Tibial nerve (tissue), 4 donors: Measurements from ENCODE around the gene CD63. TPM values are rescaled to one million over a fixed set of nuclear protein-coding genes. Genes with fewer than 3 reads are reported as not detected.
A peak's percentile ranks its signal among the peaks of the same experiment; 100 is the strongest.

Experiments used
- DNase-seq, 2 donors: peaks; one replicate each; pipeline ENCODE4 v3.0.0-alpha.2; 2019; ENCODE audit warnings: low spot score in 2 of 2
- H3K27ac ChIP-seq, 4 donors: fragments of 200-600 bp; sonication (generic) in 3 of 4; one replicate each; pipeline ENCODE4 v1.5.1; 2017 to 2019; ENCODE audit warnings: mild to moderate bottlenecking in 1 of 4
- H3K27me3 ChIP-seq, 2 donors: fragments of 200-600 bp; sonication (generic) in 1 of 2; one replicate each; pipeline versions ENCODE4 v1.5.1 to v1.6.0; 2017 to 2019
- H3K36me3 ChIP-seq, 3 donors: fragments of 200-600 bp; sonication (generic); one replicate each; pipeline ENCODE4 v1.5.1; 2018 to 2019
- H3K4me1 ChIP-seq, 4 donors: fragments of 200-600 bp; sonication (generic) in 3 of 4; one replicate each; pipeline ENCODE4 v1.5.1; 2017 to 2019
- H3K4me3 ChIP-seq, 4 donors: fragments of 200-600 bp; sonication (generic) in 3 of 4; one replicate each; pipeline ENCODE4 v1.5.1; 2017 to 2019; ENCODE audit warnings: mild to moderate bottlenecking in 1 of 4, moderate library complexity in 1 of 4
- H3K9me3 ChIP-seq, 4 donors: fragments of 200-600 bp; sonication (generic) in 3 of 4; one replicate each; pipeline ENCODE4 v1.5.1; 2017 to 2019
- EP300 ChIP-seq, 2 donors: sonication (generic); formaldehyde crosslinking; IDR thresholded peaks; one replicate each; pipeline ENCODE4 v1.6.1; 2017; ENCODE audit warnings: antibody characterized with exemption in 2 of 2, mild to moderate bottlenecking in 1 of 2
- POLR2A ChIP-seq, 2 donors: fragments of 450-650 bp; IDR thresholded peaks; one replicate each; pipeline ENCODE4 v1.6.1; 2017; ENCODE audit warnings: antibody characterized with exemption in 2 of 2, mild to moderate bottlenecking in 2 of 2, moderate library complexity in 2 of 2
- WGBS, 2 donors: methylation state at CpG; one replicate each; pipeline ENCODE4 v1.1.5; 2018; 5-methylcytosine and 5-hydroxymethylcytosine counted together
- total RNA-seq, 4 donors: library from RNA; depleted of rRNA; stranded (reverse); fragments of >200 nt; gene quantifications; one replicate each; pipeline ENCODE4 v1.1.0, GENCODE V29; 2016
- TF ChIP-seq, protein P1 (sequence below), 5 experiments: fragments of 200-600 bp in 3 of 5; fragments of 450-650 bp in 2 of 5; sonication (generic) in 3 of 5; IDR thresholded peaks; one replicate each; pipeline ENCODE4 v1.5.1; 2016 to 2019; ENCODE audit warnings: antibody characterized with exemption in 5 of 5, mild to moderate bottlenecking in 3 of 5, moderate library complexity in 2 of 5

CD63 gene
- total RNA-seq, 4 donors from 2014 or later: 478 to 624 (median 544) TPM

DNA sequence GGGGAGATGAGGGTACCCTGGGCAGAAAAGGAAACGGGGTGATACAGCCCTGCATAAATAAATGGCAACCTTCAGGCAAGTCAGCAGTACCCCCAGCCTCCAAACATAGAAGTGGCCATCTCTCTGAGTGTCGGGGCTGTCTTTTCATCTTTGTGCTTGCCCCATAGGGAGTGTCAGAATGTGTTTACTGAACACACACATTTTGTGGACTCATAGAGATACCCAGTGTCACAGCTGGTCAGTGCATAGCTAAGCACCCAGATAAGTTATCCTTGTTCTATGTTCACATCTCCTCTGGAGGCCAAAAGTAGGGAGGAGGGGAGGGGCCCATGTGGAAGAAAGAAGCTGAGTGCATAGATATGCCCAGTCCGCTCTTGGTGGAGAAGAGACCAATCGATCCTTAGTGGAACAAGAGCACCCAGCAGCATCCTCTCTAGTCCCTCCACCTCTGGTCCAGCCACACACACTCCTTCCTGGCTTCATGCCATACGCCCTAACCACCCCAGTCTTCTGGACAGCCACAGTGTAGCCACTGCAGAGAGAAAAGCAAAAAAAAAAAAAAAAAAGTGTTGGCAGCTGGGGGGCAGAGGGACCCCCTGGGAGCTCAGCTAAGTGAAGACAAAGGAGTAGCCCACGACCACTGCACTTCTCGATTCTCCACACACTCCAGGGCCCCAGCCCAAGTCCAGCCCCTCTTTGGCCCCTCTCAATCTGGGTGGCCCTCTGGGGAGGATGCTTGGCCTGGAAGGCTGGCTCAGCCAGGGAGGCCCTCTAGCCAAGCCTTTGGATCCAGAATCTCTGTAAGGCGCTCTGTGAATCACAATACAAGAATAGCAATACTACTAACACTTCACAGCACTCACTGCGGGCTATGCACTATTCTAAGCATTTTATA is 23.7 kb downstream of the CD63 start:
- H3K9me3 ChIP-seq: no peaks in the 10 kb centered on the region
- H3K4me1 ChIP-seq: peaks cover 0 to 87% (median 23%) of the 10 kb centered on the region in 4 donors
- no peak for TF ChIP-seq EP300 (IDR thresholded peaks at IDR 0.05)
- no peak for TF ChIP-seq POLR2A (IDR thresholded peaks at IDR 0.05)
- TF ChIP-seq, protein P1, sequence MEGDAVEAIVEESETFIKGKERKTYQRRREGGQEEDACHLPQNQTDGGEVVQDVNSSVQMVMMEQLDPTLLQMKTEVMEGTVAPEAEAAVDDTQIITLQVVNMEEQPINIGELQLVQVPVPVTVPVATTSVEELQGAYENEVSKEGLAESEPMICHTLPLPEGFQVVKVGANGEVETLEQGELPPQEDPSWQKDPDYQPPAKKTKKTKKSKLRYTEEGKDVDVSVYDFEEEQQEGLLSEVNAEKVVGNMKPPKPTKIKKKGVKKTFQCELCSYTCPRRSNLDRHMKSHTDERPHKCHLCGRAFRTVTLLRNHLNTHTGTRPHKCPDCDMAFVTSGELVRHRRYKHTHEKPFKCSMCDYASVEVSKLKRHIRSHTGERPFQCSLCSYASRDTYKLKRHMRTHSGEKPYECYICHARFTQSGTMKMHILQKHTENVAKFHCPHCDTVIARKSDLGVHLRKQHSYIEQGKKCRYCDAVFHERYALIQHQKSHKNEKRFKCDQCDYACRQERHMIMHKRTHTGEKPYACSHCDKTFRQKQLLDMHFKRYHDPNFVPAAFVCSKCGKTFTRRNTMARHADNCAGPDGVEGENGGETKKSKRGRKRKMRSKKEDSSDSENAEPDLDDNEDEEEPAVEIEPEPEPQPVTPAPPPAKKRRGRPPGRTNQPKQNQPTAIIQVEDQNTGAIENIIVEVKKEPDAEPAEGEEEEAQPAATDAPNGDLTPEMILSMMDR (IDR thresholded peaks at IDR 0.05): no peak
- peaks cover 0 to 10% (median 0%) of the 10 kb centered on the region in 3 donors for H3K36me3 ChIP-seq
- peak overlapping the region in 2 of 4 donors; percentile 74 to 89 for H3K27ac ChIP-seq
- H3K4me3 ChIP-seq: peak overlapping the region; percentile 7 to 64 (median 58)
- 32 to 38% methylated on average over 9 of the region's 9 CpGs for WGBS, 2 donors
- no peaks in the 10 kb centered on the region for H3K27me3 ChIP-seq
- DNase-seq: no peak

DNA sequence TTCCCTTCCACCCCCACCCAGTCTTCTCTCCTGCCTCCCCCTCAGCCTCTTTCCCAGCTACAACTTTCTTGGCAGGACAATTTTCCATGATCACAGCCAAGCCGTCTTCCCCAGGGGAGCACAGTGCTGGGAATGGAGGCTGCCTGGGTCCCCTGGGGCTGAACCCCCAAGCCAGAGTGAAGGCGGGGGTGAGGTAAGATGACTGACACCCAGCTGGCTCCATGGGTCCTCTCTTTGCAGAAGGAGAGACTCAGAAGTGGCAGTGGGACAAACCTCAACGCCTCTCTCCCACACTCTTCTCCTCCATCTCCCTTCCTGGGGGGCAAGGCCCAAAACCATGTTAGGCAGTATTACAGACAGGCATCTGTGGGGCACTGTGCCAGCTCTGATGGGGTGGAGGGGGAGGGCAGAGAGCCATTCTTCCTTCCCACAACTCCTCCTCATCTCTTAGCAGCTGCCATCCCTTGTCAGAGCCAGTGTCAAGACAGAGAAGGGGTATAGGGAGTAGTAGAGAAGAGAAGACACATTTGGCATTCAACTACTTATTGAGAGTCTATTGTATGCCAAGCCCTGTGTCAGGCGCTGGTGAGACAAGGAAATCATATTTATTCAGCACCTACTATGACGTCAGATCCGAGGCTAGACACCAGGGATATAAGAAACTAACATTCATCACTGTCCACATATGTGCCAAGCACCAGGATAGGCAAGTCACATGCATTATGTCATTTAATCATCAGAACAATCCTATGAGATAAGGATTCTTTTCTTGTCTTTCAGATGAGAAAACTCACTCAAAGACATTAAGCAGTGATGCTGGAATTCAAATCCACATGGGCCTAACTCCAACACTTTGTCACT is 24.7 kb downstream of the CD63 start:
- peak overlapping the region; percentile 27 to 89 (median 64) for H3K27ac ChIP-seq
- peak in 1 of 2 donors; percentile 52 for TF ChIP-seq EP300 (IDR thresholded peaks at IDR 0.05)
- TF ChIP-seq, protein P1 (IDR thresholded peaks at IDR 0.05): no peak
- H3K27me3 ChIP-seq: no peaks in the 10 kb centered on the region
- H3K4me1 ChIP-seq: peaks cover 0 to 87% (median 21%) of the 10 kb centered on the region in 4 donors
- DNase-seq: no peak
- peak overlapping the region in 3 of 4 donors; percentile 7 to 64 (median 59) for H3K4me3 ChIP-seq
- 43 to 53% methylated on average over 6 of the region's 6 CpGs for WGBS, 2 donors
- no peaks in the 10 kb centered on the region for H3K9me3 ChIP-seq
- peaks cover 0 to 19% (median 0%) of the 10 kb centered on the region in 3 donors for H3K36me3 ChIP-seq

DNA sequence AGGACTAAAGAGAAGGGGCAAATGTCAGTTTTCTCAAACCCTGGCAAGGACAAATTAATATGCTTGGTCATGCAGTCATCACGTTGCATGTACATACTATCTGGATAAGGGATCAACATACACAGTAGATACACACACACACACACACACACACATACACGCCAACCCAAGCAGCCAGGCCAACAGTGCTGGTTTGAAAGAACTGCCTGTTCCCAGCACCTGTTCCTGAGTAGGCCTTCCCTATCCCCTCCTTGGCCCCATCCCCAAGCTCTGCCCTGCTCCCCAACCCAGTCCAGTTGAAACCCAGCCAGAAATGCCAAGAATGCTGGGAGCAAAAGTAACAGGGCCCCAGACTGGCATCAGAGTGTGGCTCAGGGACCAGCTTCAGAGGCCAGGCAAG is 25.5 kb downstream of the CD63 start:
- 26 to 34% methylated on average over 2 of the region's 2 CpGs for WGBS, 2 donors
- H3K27ac ChIP-seq: peak overlapping the region; percentile 27 to 89 (median 64)
- H3K27me3 ChIP-seq: no peaks in the 10 kb centered on the region
- peaks cover 0 to 79% (median 14%) of the 10 kb centered on the region in 4 donors for H3K4me1 ChIP-seq
- peak overlapping the region in 1 of 4 donors; percentile 64 for H3K4me3 ChIP-seq
- H3K36me3 ChIP-seq: peaks cover 0 to 28% (median 0%) of the 10 kb centered on the region in 3 donors
- TF ChIP-seq, protein P1 (IDR thresholded peaks at IDR 0.05): no peak
- TF ChIP-seq EP300 (IDR thresholded peaks at IDR 0.05) (no peak), POLR2A (IDR thresholded peaks at IDR 0.05) (no peak)
- no peak for DNase-seq
- H3K9me3 ChIP-seq: no peaks in the 10 kb centered on the region

DNA sequence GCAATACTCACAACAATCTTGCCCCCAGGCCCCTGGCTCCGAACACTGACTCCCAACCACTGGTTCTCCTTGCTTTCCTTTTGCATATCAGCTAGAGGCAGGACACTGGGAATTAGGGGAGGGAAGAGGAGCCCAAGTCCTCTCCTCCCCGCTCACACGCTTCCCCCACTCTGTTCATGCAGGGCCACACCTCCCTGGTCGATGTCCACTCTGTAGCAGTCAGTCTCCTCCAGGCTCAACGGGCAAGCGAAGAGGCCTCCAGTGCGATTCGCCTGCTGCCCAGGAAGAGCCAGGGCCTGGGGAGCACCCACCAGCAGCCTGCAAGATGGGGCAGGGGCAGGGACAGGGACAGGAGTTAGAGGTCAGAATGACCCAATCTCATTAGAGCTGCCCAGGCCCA is 25.9 kb downstream of the CD63 start:
- H3K9me3 ChIP-seq: no peaks in the 10 kb centered on the region
- peaks cover 0 to 75% (median 13%) of the 10 kb centered on the region in 4 donors for H3K4me1 ChIP-seq
- H3K4me3 ChIP-seq: no peak overlapping the region
- TF ChIP-seq, protein P1 (IDR thresholded peaks at IDR 0.05): no peak
- TF ChIP-seq EP300 (IDR thresholded peaks at IDR 0.05) (no peak), POLR2A (IDR thresholded peaks at IDR 0.05) (no peak)
- H3K27ac ChIP-seq: peak overlapping the region in 2 of 4 donors; percentile 74 to 89
- 60 to 73% methylated on average over 8 of the region's 8 CpGs for WGBS, 2 donors
- H3K36me3 ChIP-seq: peaks cover 0 to 31% (median 0%) of the 10 kb centered on the region in 3 donors
- no peaks in the 10 kb centered on the region for H3K27me3 ChIP-seq
- DNase-seq: no peak
